Osteoblast (primary cell): ENCODE results near the gene CBX6. TPM values are rescaled to one million over a fixed set of nuclear protein-coding genes. Genes with fewer than 3 reads are reported as not detected.
A peak's percentile ranks its signal among the peaks of the same experiment; 100 is the strongest.

ENCODE experiments used
- DNase-seq: peaks from one replicate; pipeline ENCODE4 v3.0.0; 2011; ENCODE audit warnings: low spot score, mixed read lengths; ENCODE audit not compliant: insufficient read length; ENCODE audit errors: missing footprints
- H2AFZ ChIP-seq: 2 replicates; pipeline ENCODE4 v1.6.0; 2011; ENCODE audit warnings: mild to moderate bottlenecking, low read length
- H3K27ac ChIP-seq: 2 replicates; pipeline ENCODE4 v1.5.1; 2011; ENCODE audit warnings: mild to moderate bottlenecking, low read depth, low read length, moderate library complexity
- H3K27me3 ChIP-seq: 2 replicates; pipeline ENCODE4 v1.6.0; 2012; ENCODE audit warnings: mild to moderate bottlenecking, control low read depth, inconsistent platforms, low read length, moderate library complexity; ENCODE audit not compliant: insufficient read depth
- H3K36me3 ChIP-seq: 2 replicates; pipeline ENCODE4 v1.5.1; 2011; ENCODE audit warnings: mild to moderate bottlenecking, low read length, control low read depth, moderate library complexity; ENCODE audit not compliant: insufficient read depth
- H3K4me1 ChIP-seq: 2 replicates; pipeline ENCODE4 v1.5.1; 2011; ENCODE audit warnings: mild to moderate bottlenecking, low read length, control low read depth, moderate library complexity; ENCODE audit not compliant: insufficient read depth
- H3K4me2 ChIP-seq: 2 replicates; pipeline ENCODE4 v1.6.0; 2011; ENCODE audit warnings: mild to moderate bottlenecking, low read length; ENCODE audit not compliant: insufficient read depth
- H3K4me3 ChIP-seq: fragments of 200-600 bp; sonication (generic); 3 replicates; pipeline ENCODE4 v1.5.1; 2012; ENCODE audit warnings: mild to moderate bottlenecking, low read length, inconsistent platforms; ENCODE audit not compliant: insufficient read depth
- H3K79me2 ChIP-seq: 2 replicates; pipeline ENCODE4 v1.6.0; 2012; ENCODE audit warnings: mild to moderate bottlenecking, low read length, control low read depth, inconsistent platforms; ENCODE audit not compliant: insufficient read depth
- H3K9me3 ChIP-seq: 2 replicates; pipeline ENCODE4 v1.5.1; 2011; ENCODE audit warnings: low read depth, low read length, control low read depth
- H4K20me1 ChIP-seq: 2 replicates; pipeline ENCODE4 v1.6.0; 2012; ENCODE audit warnings: mild to moderate bottlenecking, low read length, control low read depth; ENCODE audit not compliant: insufficient read depth
- total RNA-seq: library from RNA; depleted of rRNA; stranded (reverse); fragments of >200 nt; gene quantifications from 2 replicates; pipeline ENCODE4 v1.2.3, GENCODE V29; 2012
- TF ChIP-seq, protein P1 (sequence below): IDR thresholded peaks from 2 replicates; pipeline ENCODE4 v1.5.1; 2011; ENCODE audit warnings: mild to moderate bottlenecking, low read depth, low read length, moderate library complexity; ENCODE audit errors: extremely low read depth

Gene CBX6
- total RNA-seq, 1 donor, result 58.6 TPM

DNA sequence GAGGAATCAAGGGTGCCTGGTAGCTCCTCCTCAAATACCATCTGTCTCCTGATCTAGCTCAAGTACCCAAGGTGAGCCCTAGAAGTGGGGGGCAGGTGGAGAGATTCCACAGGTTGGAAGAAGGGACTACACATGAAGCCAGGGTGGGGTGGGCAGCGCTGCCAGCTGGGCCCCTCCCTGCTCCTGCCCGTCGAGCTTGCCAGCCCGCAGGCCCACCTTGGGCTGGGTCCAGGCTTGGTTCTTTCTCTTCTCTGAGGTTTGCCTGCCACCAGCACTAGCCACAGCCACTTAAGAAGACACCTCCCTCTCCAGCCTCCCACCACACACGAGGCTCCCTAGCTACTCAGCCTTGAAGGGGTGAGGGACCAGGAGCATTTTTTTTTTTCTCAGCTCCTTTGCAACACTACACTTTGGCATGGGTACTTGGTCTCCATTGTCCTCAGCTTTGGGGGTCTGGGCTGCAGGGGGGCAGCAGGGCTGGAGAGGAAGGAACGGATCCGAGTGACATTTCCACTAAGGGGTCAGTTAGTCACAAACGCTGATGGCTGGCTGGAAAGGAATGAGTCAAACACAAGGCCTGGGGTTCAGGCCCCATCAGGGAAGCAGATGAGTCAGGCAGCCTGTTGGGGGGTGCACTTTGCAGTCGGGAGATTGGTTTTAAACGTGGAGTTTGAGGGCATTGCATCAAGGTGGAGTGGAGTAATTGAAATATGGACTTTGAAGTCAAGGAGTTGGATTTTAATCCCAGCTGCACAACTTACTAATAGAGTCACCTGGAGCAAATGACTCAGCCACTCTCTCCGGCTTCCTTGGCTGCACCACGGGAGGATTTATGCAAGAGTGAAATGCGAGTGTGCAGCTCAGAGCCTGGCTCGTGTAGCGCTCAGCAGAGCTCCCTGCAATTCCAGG is 20.8 kb downstream of the CBX6 start:
- H3K27ac ChIP-seq, result no peak overlapping the region
- H3K27me3 ChIP-seq, result peaks cover 10% of the 10 kb centered on the region
- peak; percentile 97 for DNase-seq

GRCh38 chr22:38850399-38850798 is 21.6 kb downstream of the CBX6 start:
- H3K4me1 ChIP-seq, result peaks cover 10% of the 10 kb centered on the region
- no peak overlapping the region for H3K4me2 ChIP-seq
- TF ChIP-seq, protein P1, sequence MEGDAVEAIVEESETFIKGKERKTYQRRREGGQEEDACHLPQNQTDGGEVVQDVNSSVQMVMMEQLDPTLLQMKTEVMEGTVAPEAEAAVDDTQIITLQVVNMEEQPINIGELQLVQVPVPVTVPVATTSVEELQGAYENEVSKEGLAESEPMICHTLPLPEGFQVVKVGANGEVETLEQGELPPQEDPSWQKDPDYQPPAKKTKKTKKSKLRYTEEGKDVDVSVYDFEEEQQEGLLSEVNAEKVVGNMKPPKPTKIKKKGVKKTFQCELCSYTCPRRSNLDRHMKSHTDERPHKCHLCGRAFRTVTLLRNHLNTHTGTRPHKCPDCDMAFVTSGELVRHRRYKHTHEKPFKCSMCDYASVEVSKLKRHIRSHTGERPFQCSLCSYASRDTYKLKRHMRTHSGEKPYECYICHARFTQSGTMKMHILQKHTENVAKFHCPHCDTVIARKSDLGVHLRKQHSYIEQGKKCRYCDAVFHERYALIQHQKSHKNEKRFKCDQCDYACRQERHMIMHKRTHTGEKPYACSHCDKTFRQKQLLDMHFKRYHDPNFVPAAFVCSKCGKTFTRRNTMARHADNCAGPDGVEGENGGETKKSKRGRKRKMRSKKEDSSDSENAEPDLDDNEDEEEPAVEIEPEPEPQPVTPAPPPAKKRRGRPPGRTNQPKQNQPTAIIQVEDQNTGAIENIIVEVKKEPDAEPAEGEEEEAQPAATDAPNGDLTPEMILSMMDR, result no peak
- no peaks in the 10 kb centered on the region for H3K79me2 ChIP-seq
- H2AFZ ChIP-seq, result no peak overlapping the region
- H4K20me1 ChIP-seq, result no peaks in the 10 kb centered on the region
- peaks cover 11% of the 10 kb centered on the region for H3K27me3 ChIP-seq
- no peaks in the 10 kb centered on the region for H3K9me3 ChIP-seq
- peak; percentile 57 for DNase-seq
- H3K36me3 ChIP-seq, result no peaks in the 10 kb centered on the region
- H3K4me3 ChIP-seq, result no peak overlapping the region
- H3K27ac ChIP-seq, result no peak overlapping the region

More for the DNA sequence above, 20.8 kb downstream of the CBX6 start:
- H3K4me1 ChIP-seq, result peaks cover 10% of the 10 kb centered on the region
- no peaks in the 10 kb centered on the region for H3K79me2 ChIP-seq
- no peaks in the 10 kb centered on the region for H3K9me3 ChIP-seq
- no peaks in the 10 kb centered on the region for H3K36me3 ChIP-seq
- no peaks in the 10 kb centered on the region for H4K20me1 ChIP-seq
- TF ChIP-seq, protein P1, result no peak
- no peak overlapping the region for H2AFZ ChIP-seq
- no peak overlapping the region for H3K4me3 ChIP-seq
- H3K4me2 ChIP-seq, result no peak overlapping the region

DNA sequence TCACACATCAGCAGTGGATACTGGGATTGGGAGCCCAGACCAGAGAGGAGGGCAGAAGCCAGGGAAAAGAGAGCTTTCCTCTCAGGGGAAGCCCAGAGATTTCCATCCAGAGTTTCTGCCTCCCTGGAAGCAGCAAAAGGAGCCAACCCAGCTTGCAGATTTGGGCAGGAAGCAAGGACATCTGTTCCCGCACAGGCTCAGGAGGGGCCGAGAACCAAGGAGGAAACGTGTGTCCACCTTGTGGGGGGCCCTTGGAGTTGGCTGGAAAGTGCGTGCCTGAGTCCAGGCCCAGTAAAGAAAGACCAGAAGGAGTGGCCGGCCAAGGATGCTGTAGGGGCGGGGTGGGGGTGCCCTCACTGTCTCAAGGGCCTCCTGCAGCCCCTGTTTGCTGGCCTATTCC is 22.2 kb downstream of the CBX6 start:
- Histone ChIP-seq H4K20me1 (no peaks in the 10 kb centered on the region), H3K27ac (no peak overlapping the region), H3K36me3 (no peaks in the 10 kb centered on the region), H3K4me1 (peaks cover 10% of the 10 kb centered on the region), H3K4me3 (no peak overlapping the region), H3K27me3 (peaks cover 17% of the 10 kb centered on the region), H3K79me2 (no peaks in the 10 kb centered on the region), H3K9me3 (no peaks in the 10 kb centered on the region), H3K4me2 (no peak overlapping the region), H2AFZ (no peak overlapping the region)
- TF ChIP-seq, protein P1, result no peak
- peak; percentile 39 for DNase-seq

- H3K9me3 ChIP-seq, result no peaks in the 10 kb centered on the region
- peaks cover 4% of the 10 kb centered on the region for H3K4me1 ChIP-seq
- H3K4me3 ChIP-seq, result no peak overlapping the region
- no peak overlapping the region for H2AFZ ChIP-seq
- peaks cover 42% of the 10 kb centered on the region for H3K27me3 ChIP-seq
- no peaks in the 10 kb centered on the region for H3K36me3 ChIP-seq
- no peak overlapping the region for H3K27ac ChIP-seq
- no peaks in the 10 kb centered on the region for H3K79me2 ChIP-seq
- TF ChIP-seq, protein P1, result no peak
- H3K4me2 ChIP-seq, result no peak overlapping the region
- no peak for DNase-seq
- H4K20me1 ChIP-seq, result no peaks in the 10 kb centered on the region
Observed at GRCh38 chr22:38846412-38846811, 25.6 kb downstream of the CBX6 start.
